Cardiac septum (tissue), 1 donor: ENCODE data around the gene RSPH9. TPM values are rescaled to one million over a fixed set of nuclear protein-coding genes. Genes with fewer than 3 reads are reported as not detected.

Experiments
- DNase-seq: peaks from one replicate; pipeline ENCODE4 v3.0.0-alpha.2; 2020; ENCODE audit warnings: low spot score
- intact Hi-C: fragments of 100-400 bp; cut with DNase I; formaldehyde crosslinking; loops from one replicate; pipeline ENCODE4 v1.14.0; 2022
- total RNA-seq: library from RNA; stranded (reverse); fragmentation: NEBNext Ultra II Directional; extraction: Animal tissue kit (Norgen Biotek cat#: 25700); gene quantifications from one replicate; pipeline ENCODE4 v1.2.1, GENCODE V29; 2021
- donor health status: DM: no; HTN: no; CAD: no.

The RSPH9 gene
- total RNA-seq, 1 donor from 2014 or later: 0.24 TPM

- intact Hi-C loops: loop anchor here (2.0 kb wide), 1 partner anchor 16 kb away; the partner anchor contains the start of gene MRPS18A
- DNase-seq: peak; percentile 94
Measured at GRCh38 chr6:43702534-43703440, 58.0 kb downstream of the RSPH9 start.

GRCh38 chr6:43703512-43704429 is 58.9 kb downstream of the RSPH9 start:
- DNase-seq: no peak
- intact Hi-C loops: loop anchor here (2.0 kb wide), 1 partner anchor 17 kb away; the partner anchor contains the start of gene MRPS18A

DNA sequence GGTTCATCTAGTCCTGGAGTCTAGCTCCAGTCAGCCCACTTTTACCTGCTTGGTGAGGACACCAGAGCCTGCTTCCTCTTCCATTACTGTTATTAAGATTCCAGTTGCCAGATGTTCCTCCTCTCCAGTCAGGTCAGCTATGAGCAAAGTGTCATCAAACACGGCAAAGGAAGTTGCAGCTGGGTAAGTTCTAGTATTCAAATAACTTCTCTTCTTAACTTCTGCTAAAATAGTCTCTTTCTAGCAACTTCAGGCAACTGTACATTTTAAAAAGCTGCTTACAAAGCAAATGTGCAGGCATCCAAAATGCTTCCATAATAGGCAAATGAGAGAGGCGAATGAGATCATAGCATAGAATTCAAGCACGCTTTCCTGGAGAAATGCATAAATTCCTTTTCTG is 61.2 kb downstream of the RSPH9 start:
- no peak for DNase-seq
- intact Hi-C loops: no loop called here

DNA sequence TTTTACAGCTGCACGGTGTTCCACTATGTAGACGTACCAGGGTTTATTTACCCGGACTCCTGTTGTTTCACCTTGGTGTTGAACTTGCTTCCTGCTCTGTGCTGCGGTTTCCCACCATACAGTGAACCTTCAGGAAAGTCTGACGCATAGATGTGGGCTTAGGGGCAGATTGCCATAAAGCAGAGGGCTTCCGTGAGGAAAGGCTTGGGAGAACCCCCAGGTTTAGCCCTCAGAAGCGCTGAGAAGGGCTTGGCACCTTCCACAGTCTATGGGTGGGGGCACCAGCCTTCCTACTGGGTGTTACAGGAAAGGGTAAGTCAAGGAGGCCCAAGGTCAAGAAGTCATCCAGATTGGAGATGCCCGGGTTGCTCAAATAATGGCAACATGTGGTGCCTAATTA is 62.0 kb downstream of the RSPH9 start:
- intact Hi-C loops: no loop called here
- DNase-seq: peak; percentile 46

DNA sequence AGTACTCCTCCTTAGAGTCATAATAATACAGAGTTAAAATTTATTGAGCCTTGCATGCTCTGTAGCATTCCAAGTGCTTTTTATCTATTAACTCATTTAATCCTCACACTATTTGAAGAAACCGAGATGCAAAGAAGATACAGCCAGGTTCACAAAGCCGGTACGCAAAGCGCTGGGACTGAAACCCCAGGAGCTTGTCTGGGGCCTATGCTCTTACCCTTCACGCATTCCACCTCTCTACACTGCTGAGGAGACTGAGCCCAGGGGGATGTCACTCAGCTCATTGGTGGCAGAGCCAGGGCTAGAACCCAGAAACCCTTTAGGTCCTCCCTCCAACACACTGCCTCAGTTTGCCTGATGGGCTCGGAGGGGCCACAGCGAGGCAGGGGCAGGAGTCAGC is 62.4 kb downstream of the RSPH9 start:
- intact Hi-C loops: no loop called here
- DNase-seq: no peak

DNA sequence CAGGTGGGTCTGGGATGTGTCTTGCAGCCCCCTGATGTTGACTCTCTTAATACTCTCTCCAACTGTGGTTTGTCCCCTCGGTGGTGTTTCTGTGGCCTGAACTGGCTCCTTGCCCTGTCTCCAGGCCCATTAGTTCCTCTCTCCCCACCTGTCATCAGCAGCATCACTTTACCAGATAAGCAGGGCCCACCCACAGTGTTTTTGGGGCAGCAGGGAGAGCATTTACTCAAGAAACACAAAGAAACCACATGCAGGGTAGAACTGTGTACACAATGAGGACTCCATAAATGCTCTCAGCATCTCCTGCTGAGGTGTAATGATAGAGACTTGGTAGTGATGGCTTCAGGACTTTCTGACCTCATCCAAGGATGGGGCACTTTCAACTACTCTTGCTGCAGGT is 62.9 kb downstream of the RSPH9 start:
- intact Hi-C loops: no loop called here

DNA sequence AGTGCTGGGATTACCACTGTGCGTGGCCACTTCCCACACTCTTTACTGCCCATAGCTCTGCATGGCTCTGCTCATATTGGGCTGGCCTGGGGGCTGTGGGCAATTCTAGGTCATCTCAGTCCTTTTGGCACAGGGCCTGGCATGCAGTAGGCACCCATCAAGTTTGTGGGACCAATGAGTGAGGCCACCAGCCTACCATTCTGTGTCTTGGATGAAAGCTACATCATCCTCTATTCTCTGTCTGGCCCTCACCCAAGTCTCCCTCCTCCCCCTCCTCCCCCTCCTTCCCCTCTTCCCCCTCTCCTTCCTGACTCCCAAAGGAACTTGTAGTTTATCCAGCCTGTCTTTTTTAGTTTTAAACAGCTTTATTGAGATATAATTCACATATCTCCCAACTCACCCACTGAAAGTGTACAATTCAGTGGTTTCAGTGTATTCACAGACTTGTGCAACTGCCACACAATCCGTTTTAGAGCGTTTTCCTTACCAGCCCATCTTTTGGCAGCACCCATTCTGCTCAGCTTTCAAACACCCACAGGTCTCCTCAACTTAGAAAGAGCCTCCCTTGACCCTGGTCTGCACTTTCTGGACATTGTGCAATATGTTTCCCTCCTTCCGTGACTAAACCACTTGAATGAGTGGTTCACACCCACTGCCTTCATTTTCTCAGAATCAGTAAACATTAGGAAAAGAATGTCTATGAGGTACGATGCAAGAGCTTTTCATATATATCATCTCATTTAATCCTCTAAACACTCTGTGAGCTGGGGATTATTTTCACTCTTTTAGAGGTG is 64.2 kb downstream of the RSPH9 start:
- DNase-seq: peak; percentile 73
- intact Hi-C loops: no loop called here

More for the DNA sequence above, 62.9 kb downstream of the RSPH9 start:
- DNase-seq: peak; percentile 2

DNA sequence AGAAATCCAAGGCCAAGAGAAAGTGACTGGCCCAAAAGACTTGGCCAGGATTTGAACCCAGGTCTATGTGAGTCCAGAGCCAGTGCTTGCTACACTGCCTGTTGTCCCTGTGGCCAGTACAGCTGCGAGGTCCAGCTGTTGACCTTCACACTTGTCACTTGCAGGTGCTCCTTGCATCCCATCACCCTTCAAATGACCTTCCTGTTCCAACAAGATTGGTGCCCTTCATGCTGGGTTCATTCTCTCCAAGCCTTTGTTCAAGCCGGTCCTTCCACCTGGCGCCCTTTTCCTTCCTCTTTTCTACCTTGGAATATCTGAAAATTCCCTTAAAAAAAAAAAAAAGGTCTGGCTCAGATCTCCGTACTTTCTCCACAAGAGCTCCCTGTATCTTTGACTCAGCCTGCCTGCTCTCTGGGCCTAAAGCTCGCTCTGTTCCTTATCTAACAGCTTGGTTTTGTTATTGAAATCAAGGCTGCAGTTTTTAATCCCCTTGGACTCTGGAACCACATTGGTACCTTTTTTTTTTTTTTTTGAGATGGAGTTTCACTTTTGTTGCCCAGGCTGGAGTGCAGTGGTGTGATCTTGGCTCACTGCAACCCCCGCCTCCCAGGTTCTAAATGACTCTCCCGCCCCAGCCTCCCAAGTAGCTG is 64.9 kb downstream of the RSPH9 start:
- intact Hi-C loops: no loop called here
- DNase-seq: peak; percentile 33

DNA sequence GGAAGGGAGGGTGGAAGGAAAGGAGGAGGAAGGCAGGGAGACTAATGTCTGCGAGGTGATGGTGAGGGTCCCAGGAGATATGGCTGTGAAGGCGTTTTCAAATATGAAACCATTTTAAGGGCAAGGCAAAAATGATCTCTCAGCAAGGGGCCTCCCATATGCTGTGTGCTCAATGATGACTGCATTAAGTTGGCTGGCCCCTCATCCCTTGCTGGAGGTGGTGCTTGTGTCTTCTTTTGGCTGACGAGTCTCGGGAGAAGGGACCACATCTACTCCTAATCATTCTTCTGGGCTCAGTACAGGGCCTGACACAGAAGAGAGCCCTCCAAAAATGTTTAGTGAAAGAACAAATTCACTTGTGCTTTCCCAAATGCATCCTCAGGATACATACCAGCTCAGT is 65.7 kb downstream of the RSPH9 start:
- DNase-seq: no peak
- intact Hi-C loops: no loop called here

- intact Hi-C loops: no loop called here
- DNase-seq: peak; percentile 3
Measured at GRCh38 chr6:43712579-43712978, 67.7 kb downstream of the RSPH9 start.

- DNase-seq: peak; percentile 14
- intact Hi-C loops: no loop called here
Measured at GRCh38 chr6:43713643-43714310, 68.9 kb downstream of the RSPH9 start.

DNA sequence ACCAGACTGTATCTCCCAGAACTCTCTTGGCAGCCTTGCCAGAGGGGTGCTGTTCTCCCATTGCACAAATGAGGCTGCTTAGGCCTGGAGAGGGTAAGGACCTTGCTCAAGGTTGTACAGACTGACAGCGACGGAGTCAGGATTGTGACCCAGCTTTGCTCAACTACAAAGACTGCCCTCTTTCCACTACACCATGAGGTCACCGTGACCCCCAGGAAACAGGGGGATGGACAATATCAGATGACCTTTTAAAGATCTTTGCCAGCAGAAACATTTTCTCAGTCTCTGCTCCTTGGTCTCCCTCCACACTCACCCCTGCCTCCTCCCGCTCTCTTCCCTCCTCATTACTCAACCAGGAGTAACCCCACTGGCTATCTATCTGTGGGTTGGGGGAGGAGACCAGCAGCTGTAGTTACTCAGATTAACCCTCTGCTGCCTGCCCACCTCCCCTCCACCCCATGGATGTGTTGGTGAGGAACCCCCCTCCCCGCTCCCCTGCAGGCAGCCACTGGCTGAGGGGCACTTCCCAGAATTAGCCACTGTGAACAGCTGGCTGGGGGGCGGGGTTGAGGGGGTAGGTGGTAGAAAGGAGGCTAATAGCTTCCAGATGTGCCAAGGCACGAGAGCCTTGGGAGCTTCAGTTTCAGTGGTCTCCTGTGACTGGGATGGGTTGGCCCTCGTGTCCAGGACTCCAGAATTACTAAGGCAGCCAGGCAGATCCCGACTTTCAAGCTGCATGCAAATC is 69.6 kb downstream of the RSPH9 start:
- intact Hi-C loops: loop anchor here (5.0 kb wide), 1 partner anchor 32 kb away; no protein-coding TSS in a partner anchor
- DNase-seq: peak; percentile 61

GRCh38 chr6:43715056-43715788 is 70.4 kb downstream of the RSPH9 start:
- intact Hi-C loops: loop anchor here (5.0 kb wide), 1 partner anchor 33 kb away; no protein-coding TSS in a partner anchor
- DNase-seq: no peak

DNA sequence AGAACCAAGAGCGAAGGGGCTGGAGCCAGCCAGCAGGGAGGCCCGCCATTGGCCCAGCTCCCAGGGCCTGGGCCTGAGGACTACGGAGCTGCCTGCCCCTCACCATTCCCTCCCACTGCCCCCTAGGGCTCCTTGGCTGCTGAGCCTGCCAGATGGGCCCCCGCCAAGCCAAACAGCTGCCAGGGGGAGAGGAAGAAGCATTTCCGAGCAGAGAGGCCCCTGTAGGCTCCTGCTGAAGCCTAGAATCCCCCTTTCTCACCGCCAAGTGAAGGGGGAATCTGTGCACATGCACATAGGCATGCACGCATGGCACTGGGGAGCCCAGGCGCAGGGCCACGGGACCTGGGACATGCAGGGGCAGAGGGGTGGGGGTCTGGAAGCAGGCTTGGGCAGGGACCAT is 71.3 kb downstream of the RSPH9 start:
- no peak for DNase-seq
- intact Hi-C loops: loop anchor here (5.0 kb wide), 1 partner anchor 34 kb away; no protein-coding TSS in a partner anchor

- DNase-seq: peak; percentile 12
- intact Hi-C loops: loop anchor here (5.0 kb wide), 1 partner anchor 35 kb away; no protein-coding TSS in a partner anchor
Measured at GRCh38 chr6:43717389-43717788, 72.6 kb downstream of the RSPH9 start.

GRCh38 chr6:43717822-43718221 is 73.0 kb downstream of the RSPH9 start:
- peak; percentile 84 for DNase-seq
- intact Hi-C loops: loop anchor here (5.0 kb wide), 1 partner anchor 36 kb away; no protein-coding TSS in a partner anchor
